Nephron progenitor cell (in vitro differentiated cells): Measurements from ENCODE around the gene PRR7.
A peak's percentile ranks its signal among the peaks of the same experiment; 100 is the strongest.

Source experiments
- DNase-seq: peaks from one replicate; pipeline ENCODE4 v3.0.0; 2021
- H3K27ac Mint-ChIP-seq: 2 replicates; pipeline ENCODE4 v1.8.0; 2021; ENCODE audit warnings: mild to moderate bottlenecking, moderate library complexity, mixed read lengths
- H3K27me3 Mint-ChIP-seq: 2 replicates; pipeline ENCODE4 v1.8.0; 2021; ENCODE audit warnings: mild to moderate bottlenecking, low read depth, mixed read lengths; ENCODE audit not compliant: poor library complexity
- H3K36me3 Mint-ChIP-seq: 2 replicates; pipeline ENCODE4 v1.8.0; 2021; ENCODE audit warnings: low read depth, mixed read lengths
- H3K4me1 Mint-ChIP-seq: 2 replicates; pipeline ENCODE4 v1.8.0; 2021; ENCODE audit warnings: mixed read lengths
- H3K4me3 Mint-ChIP-seq: 2 replicates; pipeline ENCODE4 v1.8.0; 2021; ENCODE audit warnings: mild to moderate bottlenecking, moderate library complexity, mixed read lengths
- H3K9me3 Mint-ChIP-seq: 2 replicates; pipeline ENCODE4 v1.8.0; 2021; ENCODE audit warnings: mild to moderate bottlenecking, moderate library complexity, mixed read lengths
- CTCF ChIP-seq: fragments of 200-600 bp; sonication (generic); IDR thresholded peaks from 2 replicates; pipeline ENCODE4 v1.5.0; 2021; ENCODE audit warnings: antibody characterized with exemption

Gene PRR7

DNA sequence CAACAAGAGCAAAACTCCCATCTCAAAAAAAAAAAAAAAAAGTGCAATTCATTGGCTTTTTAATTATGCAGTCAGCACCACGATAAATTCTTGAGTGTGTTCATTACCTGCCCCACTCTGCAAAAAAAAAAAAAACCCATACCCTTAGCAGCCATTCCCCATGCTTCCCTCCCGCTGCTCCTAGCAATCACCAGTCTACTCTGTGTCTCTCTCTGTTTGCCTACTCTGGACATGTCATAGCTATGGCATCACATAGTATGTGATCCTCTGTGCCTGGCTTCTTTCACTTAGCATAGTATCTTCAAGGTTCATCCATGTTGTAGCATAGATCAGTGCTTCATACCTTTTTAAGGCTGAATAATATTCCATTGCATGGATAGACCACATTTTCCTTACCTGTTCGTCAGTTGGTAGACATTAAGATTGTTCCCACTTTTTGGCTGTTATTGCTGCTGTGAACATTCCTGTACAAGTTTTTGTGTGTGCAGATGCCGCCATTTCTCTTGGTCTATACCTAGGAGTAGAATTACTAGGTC lies 7.0 kb upstream of the PRR7 start:
- Mint-ChIP-seq H3K36me3 (peaks cover 35% of the 10 kb centered on the region), H3K9me3 (peaks cover 6% of the 10 kb centered on the region), H3K4me1 (peaks cover 10% of the 10 kb centered on the region), H3K27me3 (no peaks in the 10 kb centered on the region), H3K4me3 (no peak overlapping the region), H3K27ac (peak overlapping the region; percentile 75)
- TF ChIP-seq CTCF: no peak
- no peak for DNase-seq

- DNase-seq: no peak
- Mint-ChIP-seq H3K27me3 (no peaks in the 10 kb centered on the region), H3K9me3 (peaks cover 6% of the 10 kb centered on the region), H3K27ac (peak overlapping the region; percentile 75), H3K4me1 (peaks cover 18% of the 10 kb centered on the region), H3K36me3 (peaks cover 35% of the 10 kb centered on the region), H3K4me3 (no peak overlapping the region)
- no peak for TF ChIP-seq CTCF
Measured at GRCh38 chr5:177440211-177440989, 6.2 kb upstream of the PRR7 start.

GRCh38 chr5:177440990-177441780 lies 5.4 kb upstream of the PRR7 start:
- Mint-ChIP-seq H3K27me3 (no peaks in the 10 kb centered on the region), H3K4me1 (peaks cover 26% of the 10 kb centered on the region), H3K36me3 (peaks cover 35% of the 10 kb centered on the region), H3K4me3 (no peak overlapping the region), H3K9me3 (peaks cover 6% of the 10 kb centered on the region), H3K27ac (peak overlapping the region; percentile 59)
- DNase-seq: no peak
- no peak for TF ChIP-seq CTCF

DNA sequence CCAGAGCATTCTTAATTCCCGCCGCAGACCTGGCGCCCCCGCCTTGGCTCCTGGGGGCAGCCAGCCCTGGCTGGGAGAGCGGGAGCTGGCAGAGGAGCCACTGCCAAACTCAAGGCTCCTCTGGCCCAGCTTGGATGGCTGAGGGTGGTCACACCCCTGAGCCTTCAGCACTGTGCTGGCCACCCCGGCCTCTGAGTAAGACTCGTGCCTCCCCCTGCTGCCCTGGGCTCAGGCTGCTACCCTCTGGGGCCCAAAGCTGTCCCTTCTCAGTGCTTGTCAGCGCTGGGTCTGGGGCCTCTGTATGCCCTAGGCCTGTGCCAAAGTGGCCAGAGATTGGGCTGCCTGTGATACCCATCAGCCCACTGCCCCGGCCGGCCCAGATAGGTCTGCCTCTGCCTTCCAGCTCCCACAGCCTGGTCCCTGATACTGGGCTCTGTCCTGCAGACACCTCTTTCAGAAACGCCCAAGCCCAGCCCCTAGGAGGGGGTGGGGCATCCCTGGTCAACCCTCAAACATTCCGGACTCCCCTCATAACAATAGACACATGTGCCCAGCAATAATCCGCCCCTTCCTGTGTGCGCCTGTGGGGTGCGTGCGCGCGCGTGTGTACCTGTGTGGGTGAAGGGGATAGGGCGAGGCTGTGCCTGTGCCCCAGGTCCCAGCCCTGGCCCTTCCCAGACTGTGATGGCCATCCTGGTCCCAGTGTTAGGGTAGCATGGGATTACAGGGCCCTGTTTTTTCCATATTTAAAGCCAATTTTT lies 4.4 kb upstream of the PRR7 start:
- H3K4me3 Mint-ChIP-seq: no peak overlapping the region

More for the DNA sequence above, 4.4 kb upstream of the PRR7 start:
- Mint-ChIP-seq H3K27me3 (no peaks in the 10 kb centered on the region), H3K36me3 (peaks cover 28% of the 10 kb centered on the region), H3K9me3 (peaks cover 6% of the 10 kb centered on the region), H3K27ac (no peak overlapping the region), H3K4me1 (peaks cover 26% of the 10 kb centered on the region)
- no peak for DNase-seq
- no peak for TF ChIP-seq CTCF
